ENCODE measurements around the gene GJD4. TPM values are rescaled to one million over a fixed set of nuclear protein-coding genes. Genes with fewer than 3 reads are reported as not detected.

Gene GJD4
- total and polyA plus RNA-seq, 2 of the 4 experiments (the other 2 are of a cell fraction), result not detected

DNA sequence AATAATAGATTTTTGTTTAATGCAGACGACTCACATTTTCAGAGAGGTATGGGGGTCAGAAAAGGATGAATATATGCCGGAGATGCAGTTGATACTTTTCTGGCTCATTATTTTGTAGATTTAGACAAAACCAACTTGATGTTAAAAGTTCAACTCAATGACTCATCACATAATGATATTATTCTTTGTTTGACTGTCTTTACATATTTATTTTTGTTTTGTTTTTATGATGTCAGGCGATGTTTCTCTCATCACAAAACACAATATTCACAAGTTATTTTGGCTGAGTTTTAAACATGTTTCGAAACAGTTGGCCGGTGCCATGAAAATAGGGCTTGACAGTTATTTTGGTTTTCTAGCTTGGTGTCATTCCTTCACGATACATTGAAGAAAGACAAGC, 1.3 kb downstream of the GJD4 start:
- no peak overlapping the region for H3K27ac ChIP-seq (ENCODE audit: insufficient read depth, low read length)
- H2BK5ac ChIP-seq (ENCODE audit: low read depth, low read length, poor library complexity, severe bottlenecking), result no peak overlapping the region
- POLR2A ChIA-PET (ENCODE audit: unreplicated experiment), result no interaction called here
- H4K20me1 ChIP-seq (ENCODE audit: insufficient read depth, low read length), result no peaks in the 10 kb centered on the region
- CTCF ChIA-PET, result no interaction called here
- no peak overlapping the region for H3K14ac ChIP-seq (replicated peaks; ENCODE audit: low read depth, low read length)
- H3K18ac ChIP-seq (ENCODE audit: low read depth, low read length), result no peak overlapping the region
- H3K4me3 ChIP-seq (ENCODE audit: insufficient read depth, low read depth, low read length), result no peak overlapping the region
- ATAC-seq (ENCODE audit: low read depth) (peak; percentile 33), DNase-seq (peak; percentile 57)
- no peak overlapping the region for H4K8ac ChIP-seq (ENCODE audit: low read depth in 2 of 2, low read length in 2 of 2)
- no peak overlapping the region for H4K91ac ChIP-seq (ENCODE audit: insufficient read depth, low read depth, low read length)
- dilution Hi-C loops (cut with HindIII; ENCODE audit: low sequenced_read_pairs, unreplicated experiment), result no loop called here
- WGBS, 2 experiments (ENCODE audit: extremely low coverage in 2 of 2, insufficient read length in 1 of 2), result no CpG with 5 or more reads among the region's 6 CpGs
- H2AK5ac ChIP-seq (ENCODE audit: low read depth, low read length), result no peak overlapping the region
- in situ Hi-C loops (cut with MboI; ENCODE audit: low sequenced_read_pairs), result no loop called here
- H3K36me3 ChIP-seq (ENCODE audit: control insufficient read depth, insufficient read depth, low read length), result no peaks in the 10 kb centered on the region
- no peak overlapping the region for H2AK9ac ChIP-seq (replicated peaks; ENCODE audit: low read depth, low read length, poor library complexity)
- no peak overlapping the region for H2BK15ac ChIP-seq (ENCODE audit: low read depth, low read length)
- no peak overlapping the region for H3K9ac ChIP-seq (ENCODE audit: low read depth, low read length)
- no peak overlapping the region for H3K56ac ChIP-seq (ENCODE audit: extremely low read depth, insufficient read depth, low read length)
- no peak overlapping the region for H2BK20ac ChIP-seq (ENCODE audit: low read depth, low read length)
- no peak overlapping the region for H4K5ac ChIP-seq (ENCODE audit: low read depth, low read length)
- H3K4me1 ChIP-seq (ENCODE audit: control insufficient read depth, insufficient read depth, low read length), result peaks cover 7% of the 10 kb centered on the region
- H3K23ac ChIP-seq (ENCODE audit: low read depth, low read length), result no peak overlapping the region
- peak overlapping the region; percentile 36; the same call in 1 of the 2 replicates for H3K4me2 ChIP-seq (ENCODE audit: low read depth, low read length)
- 0 out of 2 replicates have a peak, but pooled peaks cover 2% of the 10 kb centered on the region for H3K9me3 ChIP-seq (ENCODE audit: control insufficient read depth, insufficient read depth, low read length)
- no peak for TF ChIP-seq RAD21 (IDR thresholded peaks at IDR 0.05; ENCODE audit: low read length)
- peak; percentile 36; the same call in 1 of the 2 replicates for TF ChIP-seq CEBPB (IDR thresholded peaks at IDR 0.05; ENCODE audit: low read depth, low read length)
- no peak for TF ChIP-seq CHD1 (IDR thresholded peaks at IDR 0.05; ENCODE audit: low read depth, low read length)
- TF ChIP-seq RFX5 (IDR thresholded peaks at IDR 0.05; ENCODE audit: low read depth, low read length), result no peak
- TF ChIP-seq MAFK (IDR thresholded peaks at IDR 0.05; ENCODE audit: low read depth, low read length), result no peak
- TF ChIP-seq FOS (IDR thresholded peaks at IDR 0.05; ENCODE audit: low read depth, low read length), result peak; percentile 36; the same call in 1 of the 2 replicates
- TF ChIP-seq SMC3 (IDR thresholded peaks at IDR 0.05; ENCODE audit: low read depth, low read length), result no peak
- TF ChIP-seq POLR2A (IDR thresholded peaks at IDR 0.05; ENCODE audit: low read depth, low read length), result no peak
- TF ChIP-seq, protein P1, sequence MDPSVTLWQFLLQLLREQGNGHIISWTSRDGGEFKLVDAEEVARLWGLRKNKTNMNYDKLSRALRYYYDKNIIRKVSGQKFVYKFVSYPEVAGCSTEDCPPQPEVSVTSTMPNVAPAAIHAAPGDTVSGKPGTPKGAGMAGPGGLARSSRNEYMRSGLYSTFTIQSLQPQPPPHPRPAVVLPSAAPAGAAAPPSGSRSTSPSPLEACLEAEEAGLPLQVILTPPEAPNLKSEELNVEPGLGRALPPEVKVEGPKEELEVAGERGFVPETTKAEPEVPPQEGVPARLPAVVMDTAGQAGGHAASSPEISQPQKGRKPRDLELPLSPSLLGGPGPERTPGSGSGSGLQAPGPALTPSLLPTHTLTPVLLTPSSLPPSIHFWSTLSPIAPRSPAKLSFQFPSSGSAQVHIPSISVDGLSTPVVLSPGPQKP (IDR thresholded peaks at IDR 0.05; ENCODE audit: borderline replicate concordance, low read depth, low read length), result no peak
- no peak for TF ChIP-seq MAZ (IDR thresholded peaks at IDR 0.05; ENCODE audit: borderline replicate concordance, low read depth, low read length)
- TF ChIP-seq, protein P2, sequence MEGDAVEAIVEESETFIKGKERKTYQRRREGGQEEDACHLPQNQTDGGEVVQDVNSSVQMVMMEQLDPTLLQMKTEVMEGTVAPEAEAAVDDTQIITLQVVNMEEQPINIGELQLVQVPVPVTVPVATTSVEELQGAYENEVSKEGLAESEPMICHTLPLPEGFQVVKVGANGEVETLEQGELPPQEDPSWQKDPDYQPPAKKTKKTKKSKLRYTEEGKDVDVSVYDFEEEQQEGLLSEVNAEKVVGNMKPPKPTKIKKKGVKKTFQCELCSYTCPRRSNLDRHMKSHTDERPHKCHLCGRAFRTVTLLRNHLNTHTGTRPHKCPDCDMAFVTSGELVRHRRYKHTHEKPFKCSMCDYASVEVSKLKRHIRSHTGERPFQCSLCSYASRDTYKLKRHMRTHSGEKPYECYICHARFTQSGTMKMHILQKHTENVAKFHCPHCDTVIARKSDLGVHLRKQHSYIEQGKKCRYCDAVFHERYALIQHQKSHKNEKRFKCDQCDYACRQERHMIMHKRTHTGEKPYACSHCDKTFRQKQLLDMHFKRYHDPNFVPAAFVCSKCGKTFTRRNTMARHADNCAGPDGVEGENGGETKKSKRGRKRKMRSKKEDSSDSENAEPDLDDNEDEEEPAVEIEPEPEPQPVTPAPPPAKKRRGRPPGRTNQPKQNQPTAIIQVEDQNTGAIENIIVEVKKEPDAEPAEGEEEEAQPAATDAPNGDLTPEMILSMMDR (conservative IDR thresholded peaks at IDR 0.05; ENCODE audit: low read depth, low read length), result no peak
- TF ChIP-seq NFE2L2 (IDR thresholded peaks at IDR 0.05; ENCODE audit: low read depth, low read length), result peak; percentile 54; the same call in 1 of the 2 replicates
- no peak for TF ChIP-seq MXI1 (IDR thresholded peaks at IDR 0.05; ENCODE audit: borderline replicate concordance, low read depth, low read length)
- TF ChIP-seq, protein P3, sequence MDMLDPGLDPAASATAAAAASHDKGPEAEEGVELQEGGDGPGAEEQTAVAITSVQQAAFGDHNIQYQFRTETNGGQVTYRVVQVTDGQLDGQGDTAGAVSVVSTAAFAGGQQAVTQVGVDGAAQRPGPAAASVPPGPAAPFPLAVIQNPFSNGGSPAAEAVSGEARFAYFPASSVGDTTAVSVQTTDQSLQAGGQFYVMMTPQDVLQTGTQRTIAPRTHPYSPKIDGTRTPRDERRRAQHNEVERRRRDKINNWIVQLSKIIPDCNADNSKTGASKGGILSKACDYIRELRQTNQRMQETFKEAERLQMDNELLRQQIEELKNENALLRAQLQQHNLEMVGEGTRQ (IDR thresholded peaks at IDR 0.05; ENCODE audit: low read depth, low read length), result no peak
- no peak for TF ChIP-seq RCOR1 (IDR thresholded peaks at IDR 0.05; ENCODE audit: insufficient replicate concordance, low read length)
- TF ChIP-seq BHLHE40 (IDR thresholded peaks at IDR 0.05; ENCODE audit: low read depth, low read length), result no peak
- H3K27me3 ChIP-seq (ENCODE audit: control insufficient read depth, insufficient read depth, low read length), result peaks cover 24% of the 10 kb centered on the region
- H2AFZ ChIP-seq (replicated peaks; ENCODE audit: low read length, poor library complexity), result no peak overlapping the region
- no peak overlapping the region for H2BK120ac ChIP-seq (ENCODE audit: low read depth, low read length)
- H3K9me1 ChIP-seq (ENCODE audit: insufficient read depth, low read length), result peaks cover 4% of the 10 kb centered on the region; the same call in 1 of the 2 replicates
- BruUV-seq (replicated peaks), result no TSS peak
- no peaks in the 10 kb centered on the region for H3K79me1 ChIP-seq (ENCODE audit: low read depth in 1 of 2, low read length in 2 of 2)
- H3K4ac ChIP-seq (ENCODE audit: low read depth, low read length), result no peak overlapping the region
- intact Hi-C loops (cut with micrococcal nuclease), result loop anchor here (5.0 kb wide), 1 partner anchor 184 kb away; no protein-coding TSS in a partner anchor
